Panc1 (cell line): Measurements from ENCODE around the gene PTGIS. TPM values are rescaled to one million over a fixed set of nuclear protein-coding genes. Genes with fewer than 3 reads are reported as not detected.

ENCODE experiments used
- ATAC-seq: fragments of 200-7000 bp; cut with Tn5 transposase; 2 replicates; pipeline ENCODE4 v1.9.1; 2020; ENCODE audit warnings: mild to moderate bottlenecking, moderate library complexity
- BruUV-seq: library from RNA; stranded (reverse); fragments of 400-500 nt; replicated peaks from 2 replicates; lab custom pipeline; 2021; lab: Mats Ljungman, UMichigan
- CTCF ChIA-PET: fragments of 300-600 bp; sonication (Branson Sonifier 250); formaldehyde crosslinking; loops from one replicate; lab custom pipeline; 2022; ENCODE audit warnings: antibody characterized with exemption; lab: Charles Lee
- POLR2A ChIA-PET: fragments of 300-600 bp; sonication (Branson Sonifier 250); formaldehyde crosslinking; loops from one replicate; lab custom pipeline; 2022; ENCODE audit warnings: antibody characterized with exemption; lab: Charles Lee
- DNase-seq: peaks from one replicate; pipeline ENCODE4 v3.0.0-alpha.2; 2010; ENCODE audit warnings: low read depth, low spot score
- H3K27ac ChIP-seq: 2 replicates; pipeline ENCODE4 v1.5.1; 2011; ENCODE audit warnings: mild to moderate bottlenecking, low read length, inconsistent platforms
- H3K27me3 ChIP-seq: fragments of 200-500 bp; sonication (Bioruptor generic); 2 replicates; pipeline ENCODE4 v1.6.0; 2014; ENCODE audit warnings: low read length, inconsistent platforms; ENCODE audit not compliant: control insufficient read depth, insufficient read depth
- H3K36me3 ChIP-seq: fragments of 200-500 bp; sonication (Bioruptor generic); 2 replicates; pipeline ENCODE4 v1.5.1; 2014; ENCODE audit warnings: inconsistent platforms, mild to moderate bottlenecking, low read length, moderate library complexity; ENCODE audit not compliant: control insufficient read depth, insufficient read depth
- H3K4me1 ChIP-seq: 2 replicates; pipeline ENCODE4 v1.5.1; 2011; ENCODE audit warnings: inconsistent platforms, mild to moderate bottlenecking, low read length, moderate library complexity; ENCODE audit not compliant: control insufficient read depth, insufficient read depth
- H3K4me3 ChIP-seq, 2 experiments: 2 replicates each; pipeline ENCODE4 v1.5.1; 2011 to 2012; ENCODE audit warnings: low read depth in 2 of 2, low read length in 2 of 2, mild to moderate bottlenecking in 2 of 2, inconsistent platforms in 1 of 2, moderate library complexity in 1 of 2
- H3K9me3 ChIP-seq: fragments of 200-500 bp; sonication (Bioruptor generic); 2 replicates; pipeline ENCODE4 v1.5.1; 2014; ENCODE audit warnings: low read depth, mild to moderate bottlenecking, inconsistent platforms, low read length, moderate library complexity; ENCODE audit not compliant: control insufficient read depth, insufficient read depth
- CTCF ChIP-seq: fragments of 450-650 bp; IDR thresholded peaks from 2 replicates; pipeline ENCODE4 v1.5.1; 2017; ENCODE audit warnings: mild to moderate bottlenecking
- POLR2AphosphoS5 ChIP-seq: IDR thresholded peaks from 2 replicates; pipeline ENCODE4 v1.6.1; 2012; ENCODE audit warnings: mild to moderate bottlenecking, low read depth, low read length, moderate library complexity
- SIN3A ChIP-seq: IDR thresholded peaks from 2 replicates; pipeline ENCODE4 v1.6.1; 2012; ENCODE audit warnings: low read depth, mild to moderate bottlenecking, low read length, moderate library complexity, borderline replicate concordance; ENCODE audit not compliant: insufficient read depth
- TCF7L2 ChIP-seq: IDR thresholded peaks from 2 replicates; pipeline ENCODE4 v1.6.1; 2011; ENCODE audit warnings: mild to moderate bottlenecking, low read depth, low read length, inconsistent platforms
- in situ Hi-C: cut with HindIII; loops from 2 replicates; pipeline ENCODE4 v1.10.0; 2016; ENCODE audit warnings: low sequenced_read_pairs, low pct_unique_long_range_greater_than_20kb
- intact Hi-C: fragments of 100-400 bp; cut with micrococcal nuclease; formaldehyde crosslinking; loops from one replicate; pipeline ENCODE4 v1.10.0; 2022; ENCODE audit not compliant: unreplicated experiment
- total RNA-seq: library from RNA; stranded (reverse); gene quantifications from one replicate; pipeline ENCODE4 v1.2.1, GENCODE V29; 2021; ENCODE audit not compliant: unreplicated experiment
- TF ChIP-seq, protein P1 (sequence below), 2 experiments: IDR thresholded peaks; 2 replicates each; pipeline ENCODE4 v1.6.1; 2011 to 2012; ENCODE audit warnings: low read depth in 2 of 2, control low read depth in 1 of 2, low read length in 1 of 2, mild to moderate bottlenecking in 1 of 2, moderate library complexity in 1 of 2; ENCODE audit not compliant: insufficient read depth in 1 of 2

Gene PTGIS
- total RNA-seq, 1 experiment from 2014 or later = 4.4 TPM

GRCh38 chr20:49482173-49482572 is 85.8 kb downstream of the PTGIS start:
- intact Hi-C loops = loop anchor here (5.0 kb wide), 1 partner anchor 100 kb away; no protein-coding TSS in a partner anchor
- no peak overlapping the region for H3K4me3 ChIP-seq
- in situ Hi-C loops = no loop called here
- H3K27me3 ChIP-seq = no peaks in the 10 kb centered on the region
- ChIA-PET CTCF (no interaction called here), POLR2A (no interaction called here)
- BruUV-seq = no TSS peak
- no peak overlapping the region for H3K27ac ChIP-seq
- no peaks in the 10 kb centered on the region for H3K36me3 ChIP-seq
- no peaks in the 10 kb centered on the region for H3K9me3 ChIP-seq
- peaks cover 15% of the 10 kb centered on the region; the same call in 1 of the 2 replicates for H3K4me1 ChIP-seq
- no peak for ATAC-seq
- TF ChIP-seq, protein P1, sequence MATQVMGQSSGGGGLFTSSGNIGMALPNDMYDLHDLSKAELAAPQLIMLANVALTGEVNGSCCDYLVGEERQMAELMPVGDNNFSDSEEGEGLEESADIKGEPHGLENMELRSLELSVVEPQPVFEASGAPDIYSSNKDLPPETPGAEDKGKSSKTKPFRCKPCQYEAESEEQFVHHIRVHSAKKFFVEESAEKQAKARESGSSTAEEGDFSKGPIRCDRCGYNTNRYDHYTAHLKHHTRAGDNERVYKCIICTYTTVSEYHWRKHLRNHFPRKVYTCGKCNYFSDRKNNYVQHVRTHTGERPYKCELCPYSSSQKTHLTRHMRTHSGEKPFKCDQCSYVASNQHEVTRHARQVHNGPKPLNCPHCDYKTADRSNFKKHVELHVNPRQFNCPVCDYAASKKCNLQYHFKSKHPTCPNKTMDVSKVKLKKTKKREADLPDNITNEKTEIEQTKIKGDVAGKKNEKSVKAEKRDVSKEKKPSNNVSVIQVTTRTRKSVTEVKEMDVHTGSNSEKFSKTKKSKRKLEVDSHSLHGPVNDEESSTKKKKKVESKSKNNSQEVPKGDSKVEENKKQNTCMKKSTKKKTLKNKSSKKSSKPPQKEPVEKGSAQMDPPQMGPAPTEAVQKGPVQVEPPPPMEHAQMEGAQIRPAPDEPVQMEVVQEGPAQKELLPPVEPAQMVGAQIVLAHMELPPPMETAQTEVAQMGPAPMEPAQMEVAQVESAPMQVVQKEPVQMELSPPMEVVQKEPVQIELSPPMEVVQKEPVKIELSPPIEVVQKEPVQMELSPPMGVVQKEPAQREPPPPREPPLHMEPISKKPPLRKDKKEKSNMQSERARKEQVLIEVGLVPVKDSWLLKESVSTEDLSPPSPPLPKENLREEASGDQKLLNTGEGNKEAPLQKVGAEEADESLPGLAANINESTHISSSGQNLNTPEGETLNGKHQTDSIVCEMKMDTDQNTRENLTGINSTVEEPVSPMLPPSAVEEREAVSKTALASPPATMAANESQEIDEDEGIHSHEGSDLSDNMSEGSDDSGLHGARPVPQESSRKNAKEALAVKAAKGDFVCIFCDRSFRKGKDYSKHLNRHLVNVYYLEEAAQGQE (IDR thresholded peaks at IDR 0.05; ENCODE audit: insufficient read depth in 1 of 2, low read depth in 2 of 2, low read length in 1 of 2) = peak in 1 of 2 experiments; percentile 61; a peak in 1 of 4 replicates
- TF ChIP-seq SIN3A = no peak
- DNase-seq = no peak

GRCh38 chr20:49481116-49481515 is 86.8 kb downstream of the PTGIS start:
- Histone ChIP-seq H3K27me3 (no peaks in the 10 kb centered on the region), H3K9me3 (no peaks in the 10 kb centered on the region), H3K4me1 (peaks cover 15% of the 10 kb centered on the region; the same call in 1 of the 2 replicates), H3K36me3 (no peaks in the 10 kb centered on the region), H3K4me3 (no peak overlapping the region), H3K27ac (no peak overlapping the region)
- intact Hi-C loops (loop anchor here (5.0 kb wide), 1 partner anchor 99 kb away; no protein-coding TSS in a partner anchor), in situ Hi-C loops (no loop called here)
- ChIA-PET POLR2A (no interaction called here), CTCF (no interaction called here)
- TF ChIP-seq POLR2AphosphoS5 (no peak), TCF7L2 (no peak), SIN3A (no peak), CTCF (no peak)
- TF ChIP-seq, protein P1 (IDR thresholded peaks at IDR 0.05; ENCODE audit: insufficient read depth in 1 of 2, low read depth in 2 of 2, low read length in 1 of 2) = no peak
- no TSS peak for BruUV-seq
- DNase-seq (no peak), ATAC-seq (no peak)
